Hepatocyte (in vitro differentiated cells): Measurements from ENCODE around the gene MOV10. TPM values are rescaled to one million over a fixed set of nuclear protein-coding genes. Genes with fewer than 3 reads are reported as not detected.
"Not testable (repeated sequence)": the region's sequence is repeated elsewhere in the genome, so short reads cannot be mapped to it uniquely, and the experiment has no call there.

Experiments
- DNase-seq: peaks from one replicate; pipeline ENCODE4 v3.0.0-alpha.2; 2016; ENCODE audit warnings: low spot score
- H2AFZ ChIP-seq: fragments of 200-600 bp; sonication (generic); 2 replicates; pipeline ENCODE4 v1.6.0; 2016; ENCODE audit warnings: antibody characterized with exemption, mild to moderate bottlenecking
- H3K27ac ChIP-seq: fragments of 200-600 bp; sonication (generic); 2 replicates; pipeline ENCODE4 v1.5.1; 2016; ENCODE audit warnings: mild to moderate bottlenecking
- H3K27me3 ChIP-seq: fragments of 200-600 bp; sonication (generic); 2 replicates; pipeline ENCODE4 v1.6.1; 2016
- H3K36me3 ChIP-seq: fragments of 200-600 bp; sonication (generic); replicated peaks from 2 replicates; pipeline ENCODE4 v1.5.1; 2016; ENCODE audit warnings: low read depth; ENCODE audit not compliant: insufficient read depth
- H3K4me1 ChIP-seq: fragments of 200-600 bp; sonication (generic); 2 replicates; pipeline ENCODE4 v1.5.1; 2016; ENCODE audit warnings: mild to moderate bottlenecking, moderate library complexity; ENCODE audit not compliant: insufficient read depth
- H3K4me2 ChIP-seq: fragments of 200-600 bp; sonication (generic); 2 replicates; pipeline ENCODE4 v1.6.0; 2016
- H3K4me3 ChIP-seq: fragments of 200-600 bp; sonication (generic); 2 replicates; pipeline ENCODE4 v1.5.1; 2016; ENCODE audit warnings: mild to moderate bottlenecking
- H3K79me2 ChIP-seq: fragments of 200-600 bp; sonication (generic); 2 replicates; pipeline ENCODE4 v1.6.0; 2017; ENCODE audit warnings: mild to moderate bottlenecking
- H3K9me2 ChIP-seq: fragments of 200-600 bp; sonication (generic); replicated peaks from 2 replicates; pipeline ENCODE4 v1.6.0; 2017; ENCODE audit warnings: mild to moderate bottlenecking; ENCODE audit not compliant: insufficient read depth
- H3K9me3 ChIP-seq: fragments of 200-600 bp; sonication (generic); 2 replicates; pipeline ENCODE4 v1.5.1; 2016; ENCODE audit warnings: low read depth, mild to moderate bottlenecking
- H4K20me1 ChIP-seq: fragments of 200-600 bp; sonication (generic); 2 replicates; pipeline ENCODE4 v1.6.0; 2016; ENCODE audit warnings: mild to moderate bottlenecking; ENCODE audit not compliant: insufficient read depth, poor library complexity, severe bottlenecking
- CTCF ChIP-seq: fragments of 200-600 bp; sonication (generic); IDR thresholded peaks from 2 replicates; pipeline ENCODE4 v1.5.1; 2016; ENCODE audit warnings: antibody characterized with exemption, mild to moderate bottlenecking; ENCODE audit not compliant: poor library complexity
- EZH2 ChIP-seq: fragments of 200-600 bp; sonication (generic); IDR thresholded peaks from 2 replicates; pipeline ENCODE4 v1.6.1; 2016; ENCODE audit warnings: antibody characterized with exemption, mild to moderate bottlenecking, borderline replicate concordance
- EZH2phosphoT487 ChIP-seq: fragments of 200-600 bp; sonication (generic); IDR thresholded peaks from one replicate; pipeline ENCODE4 v1.6.1; 2018; ENCODE audit warnings: antibody characterized with exemption, mild to moderate bottlenecking, low read depth, moderate library complexity; ENCODE audit not compliant: unreplicated experiment, severe bottlenecking
- WGBS: methylation state at CpG from one replicate; pipeline ENCODE4 v1.1.6; 2016; ENCODE audit warnings: low lambda C conversion rate; ENCODE audit errors: missing lambda C conversion rate; 5-methylcytosine and 5-hydroxymethylcytosine counted together
- polyA plus RNA-seq: library from polyadenylated mRNA; unstranded; fragments of >200 nt; fragmentation: Nextera tagmentation; extraction: Ambion mirVana; gene quantifications from 2 replicates; pipeline ENCODE4 v1.2.1, GENCODE V29; 2016
- total RNA-seq: library from RNA; depleted of rRNA; stranded (reverse); fragments of >200 nt; gene quantifications from 2 replicates; pipeline ENCODE4 v1.2.3, GENCODE V29; 2014

MOV10 gene
- total and polyA plus RNA-seq, 2 experiments from 2014 or later = 98.2 to 133 TPM

GRCh38 chr1:112722601-112723510, 48.4 kb downstream of the MOV10 start:
- Histone ChIP-seq H3K4me3 (no peak overlapping the region), H2AFZ (peak overlapping the region; percentile 94), H3K4me2 (peak overlapping the region; percentile 77), H3K36me3 (no peaks in the 10 kb centered on the region), H3K79me2 (no peaks in the 10 kb centered on the region), H3K27me3 (no peaks in the 10 kb centered on the region), H3K4me1 (peaks cover 13% of the 10 kb centered on the region), H3K9me2 (no peaks in the 10 kb centered on the region), H4K20me1 (no peaks in the 10 kb centered on the region), H3K9me3 (no peaks in the 10 kb centered on the region), H3K27ac (peak overlapping the region; percentile 64)
- peak; percentile 52 for DNase-seq
- WGBS = 18% methylated on average over 25 of the region's 35 CpGs
- TF ChIP-seq EZH2 (no peak), EZH2phosphoT487 (no peak)

DNA sequence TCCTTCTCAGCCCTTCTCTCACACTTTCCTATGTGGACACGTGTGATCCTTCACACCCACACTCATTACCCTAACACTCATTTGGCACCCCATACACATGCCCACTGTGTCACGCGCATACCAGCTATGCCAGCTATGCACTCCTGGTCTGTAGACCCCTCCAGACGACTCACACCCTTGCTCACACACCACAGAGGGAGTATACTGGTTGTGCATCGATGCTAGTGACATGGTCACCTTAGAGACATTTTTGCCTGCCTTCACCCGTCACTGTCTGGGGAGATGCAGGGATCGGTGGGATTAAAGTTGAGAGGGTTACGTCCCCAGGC, 49.0 kb downstream of the MOV10 start:
- H4K20me1 ChIP-seq = no peaks in the 10 kb centered on the region
- peaks cover 13% of the 10 kb centered on the region for H3K4me1 ChIP-seq
- no peaks in the 10 kb centered on the region for H3K9me2 ChIP-seq
- H3K36me3 ChIP-seq = no peaks in the 10 kb centered on the region
- 86% methylated on average over 8 of the region's 8 CpGs for WGBS
- H3K9me3 ChIP-seq = no peaks in the 10 kb centered on the region
- DNase-seq = no peak
- no peaks in the 10 kb centered on the region for H3K27me3 ChIP-seq
- H3K4me3 ChIP-seq = no peak overlapping the region
- no peaks in the 10 kb centered on the region for H3K79me2 ChIP-seq
- no peak overlapping the region for H3K4me2 ChIP-seq
- peak overlapping the region; percentile 51 for H3K27ac ChIP-seq
- TF ChIP-seq CTCF = no peak
- TF ChIP-seq EZH2phosphoT487 = no peak
- no peak for TF ChIP-seq EZH2
- no peak overlapping the region for H2AFZ ChIP-seq

- not testable (repeated sequence) for H3K27me3 ChIP-seq, H3K36me3 ChIP-seq, H3K4me3 ChIP-seq, H4K20me1 ChIP-seq, H3K4me2 ChIP-seq, H3K79me2 ChIP-seq, H2AFZ ChIP-seq, DNase-seq, H3K9me2 ChIP-seq, H3K27ac ChIP-seq, H3K9me3 ChIP-seq
- 100% methylated on average over 3 of the region's 4 CpGs for WGBS
- H3K4me1 ChIP-seq = peaks cover 13% of the 10 kb centered on the region
Measured at GRCh38 chr1:112724240-112724639, 49.8 kb downstream of the MOV10 start.

DNA sequence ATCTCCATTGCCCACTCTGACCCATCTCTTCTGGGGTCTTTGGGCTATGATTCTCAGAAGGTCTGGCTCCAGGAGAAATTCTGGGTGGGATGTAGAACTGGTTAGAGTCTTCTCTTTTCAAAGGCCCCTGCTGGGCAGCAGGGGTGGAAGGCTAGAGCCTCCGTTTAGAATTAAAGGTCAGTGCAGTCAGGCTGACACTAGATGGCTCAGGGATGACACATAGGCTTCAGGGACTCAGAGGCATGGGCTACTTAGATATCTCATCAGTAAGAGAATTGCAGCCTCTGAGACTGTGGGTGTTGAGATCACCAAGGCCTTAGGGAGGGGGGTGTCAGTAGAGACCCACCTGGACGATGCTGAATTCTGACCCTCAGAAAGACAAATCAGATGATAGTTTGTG, 53.3 kb downstream of the MOV10 start:
- TF ChIP-seq EZH2 = no peak
- no peak for TF ChIP-seq CTCF
- no peak for TF ChIP-seq EZH2phosphoT487
- DNase-seq = no peak
- WGBS = 62% methylated on average over 2 of the region's 2 CpGs
- Histone ChIP-seq H3K9me2 (no peaks in the 10 kb centered on the region), H3K36me3 (no peaks in the 10 kb centered on the region), H3K27ac (no peak overlapping the region), H3K4me3 (no peak overlapping the region), H4K20me1 (no peaks in the 10 kb centered on the region), H3K27me3 (no peaks in the 10 kb centered on the region), H3K79me2 (no peaks in the 10 kb centered on the region), H3K4me2 (no peak overlapping the region), H2AFZ (no peak overlapping the region), H3K9me3 (no peaks in the 10 kb centered on the region), H3K4me1 (peaks cover 9% of the 10 kb centered on the region)

GRCh38 chr1:112728306-112728971, 54.0 kb downstream of the MOV10 start:
- H4K20me1 ChIP-seq, H3K4me3 ChIP-seq, H3K9me3 ChIP-seq, H3K4me1 ChIP-seq, DNase-seq, H2AFZ ChIP-seq, H3K79me2 ChIP-seq, H3K4me2 ChIP-seq, H3K9me2 ChIP-seq, H3K36me3 ChIP-seq, H3K27ac ChIP-seq, H3K27me3 ChIP-seq: not testable (repeated sequence)
- 96% methylated on average over 30 of the region's 33 CpGs for WGBS

- H3K79me2 ChIP-seq, H4K20me1 ChIP-seq, H3K27ac ChIP-seq, H3K4me1 ChIP-seq, H3K9me3 ChIP-seq, H2AFZ ChIP-seq, DNase-seq, H3K4me2 ChIP-seq, H3K36me3 ChIP-seq, H3K9me2 ChIP-seq, H3K27me3 ChIP-seq, H3K4me3 ChIP-seq: not testable (repeated sequence)
- WGBS = 32% methylated on average over 3 of the region's 3 CpGs
Measured at GRCh38 chr1:112729011-112729410, 54.6 kb downstream of the MOV10 start.
